A673 (cell line): ENCODE measurements around the gene TAX1BP1.

ENCODE experiments used
- EZH2 ChIP-seq: fragments of 200-600 bp; sonication (generic); IDR thresholded peaks from 2 replicates; pipeline ENCODE4 v1.6.1; 2017; ENCODE audit warnings: borderline replicate concordance, low read depth, mild to moderate bottlenecking, mixed read lengths, antibody characterized with exemption, low read length; ENCODE audit not compliant: poor library complexity, severe bottlenecking
- TF ChIP-seq, protein P1 (sequence below): fragments of 300-800, 200-600 bp; sonication (generic); conservative IDR thresholded peaks from 2 replicates; pipeline ENCODE4 v1.5.1; 2017; ENCODE audit warnings: low read depth, mild to moderate bottlenecking, antibody characterized with exemption, low read length, moderate library complexity, mixed read lengths

DNA sequence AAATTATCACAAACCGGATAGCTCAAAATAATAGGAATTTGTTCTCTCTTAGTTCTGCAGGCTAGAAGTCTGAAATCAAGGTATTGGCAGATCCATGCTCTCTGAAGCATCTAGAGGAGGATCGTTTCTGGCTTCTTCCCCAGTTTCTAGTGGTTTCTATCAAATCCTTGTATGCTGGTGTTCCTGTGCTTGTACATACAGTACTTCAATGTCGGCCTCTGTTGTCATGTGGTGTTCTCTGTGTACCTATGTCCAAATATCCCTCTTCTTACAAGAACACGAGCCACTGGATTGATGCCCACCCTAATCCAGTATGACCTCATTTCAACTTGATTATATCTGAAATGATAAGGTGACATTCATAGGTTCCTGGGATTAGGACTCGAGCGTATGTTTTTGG, 9.8 kb upstream of the TAX1BP1 start:
- TF ChIP-seq, protein P1, sequence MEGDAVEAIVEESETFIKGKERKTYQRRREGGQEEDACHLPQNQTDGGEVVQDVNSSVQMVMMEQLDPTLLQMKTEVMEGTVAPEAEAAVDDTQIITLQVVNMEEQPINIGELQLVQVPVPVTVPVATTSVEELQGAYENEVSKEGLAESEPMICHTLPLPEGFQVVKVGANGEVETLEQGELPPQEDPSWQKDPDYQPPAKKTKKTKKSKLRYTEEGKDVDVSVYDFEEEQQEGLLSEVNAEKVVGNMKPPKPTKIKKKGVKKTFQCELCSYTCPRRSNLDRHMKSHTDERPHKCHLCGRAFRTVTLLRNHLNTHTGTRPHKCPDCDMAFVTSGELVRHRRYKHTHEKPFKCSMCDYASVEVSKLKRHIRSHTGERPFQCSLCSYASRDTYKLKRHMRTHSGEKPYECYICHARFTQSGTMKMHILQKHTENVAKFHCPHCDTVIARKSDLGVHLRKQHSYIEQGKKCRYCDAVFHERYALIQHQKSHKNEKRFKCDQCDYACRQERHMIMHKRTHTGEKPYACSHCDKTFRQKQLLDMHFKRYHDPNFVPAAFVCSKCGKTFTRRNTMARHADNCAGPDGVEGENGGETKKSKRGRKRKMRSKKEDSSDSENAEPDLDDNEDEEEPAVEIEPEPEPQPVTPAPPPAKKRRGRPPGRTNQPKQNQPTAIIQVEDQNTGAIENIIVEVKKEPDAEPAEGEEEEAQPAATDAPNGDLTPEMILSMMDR: no peak
- no peak for TF ChIP-seq EZH2
